Measurements from ENCODE around the gene MPG.

The MPG gene

DNA sequence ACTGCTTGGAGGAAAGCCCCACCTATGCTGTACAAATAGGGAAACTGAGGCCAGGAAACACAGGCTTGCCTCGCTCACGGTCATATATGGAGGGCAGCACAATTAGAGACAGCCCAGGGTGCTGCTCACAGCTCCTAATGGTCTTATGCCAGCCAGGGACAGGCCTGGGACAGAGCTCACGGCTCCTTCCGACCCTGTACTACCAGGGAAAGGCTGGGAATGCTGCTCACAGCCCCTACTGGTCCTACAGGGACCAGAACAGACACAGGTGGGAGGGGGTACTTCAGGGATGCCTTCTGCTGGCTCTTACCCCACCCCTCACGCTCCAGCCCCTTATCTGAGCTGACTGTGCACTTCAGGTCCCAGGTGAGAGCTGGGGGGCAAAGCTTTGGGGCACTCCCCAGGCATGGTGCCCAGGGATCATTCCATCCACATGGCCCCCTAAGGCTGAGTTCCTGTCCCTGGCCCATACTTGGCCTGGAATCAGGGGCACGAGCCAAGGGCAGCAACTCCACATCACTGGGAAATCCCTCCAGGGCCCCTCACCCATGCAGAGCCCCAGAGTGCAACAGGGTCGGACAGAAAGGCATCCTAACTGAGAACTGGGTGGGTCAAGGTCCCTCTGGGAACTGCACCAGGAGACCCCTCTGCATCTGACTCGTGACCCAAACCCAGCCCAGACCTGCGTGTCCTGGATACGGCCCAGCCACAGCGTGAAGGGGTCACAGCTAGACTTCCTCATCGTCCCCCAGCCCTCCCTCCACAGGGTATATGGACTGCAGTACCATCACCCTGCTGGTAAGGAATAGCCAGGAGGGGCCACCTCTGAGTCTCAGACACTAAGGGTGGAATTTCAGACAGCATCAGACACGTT lies 11.5 kb upstream of the MPG start:
- TF ChIP-seq GATA1 (IDR thresholded peaks at IDR 0.05; ENCODE audit: low read depth, low read length) (no peak), POLR2A (IDR thresholded peaks at IDR 0.05; ENCODE audit: low read length) (no peak)
- DNase-seq: no peak

DNA sequence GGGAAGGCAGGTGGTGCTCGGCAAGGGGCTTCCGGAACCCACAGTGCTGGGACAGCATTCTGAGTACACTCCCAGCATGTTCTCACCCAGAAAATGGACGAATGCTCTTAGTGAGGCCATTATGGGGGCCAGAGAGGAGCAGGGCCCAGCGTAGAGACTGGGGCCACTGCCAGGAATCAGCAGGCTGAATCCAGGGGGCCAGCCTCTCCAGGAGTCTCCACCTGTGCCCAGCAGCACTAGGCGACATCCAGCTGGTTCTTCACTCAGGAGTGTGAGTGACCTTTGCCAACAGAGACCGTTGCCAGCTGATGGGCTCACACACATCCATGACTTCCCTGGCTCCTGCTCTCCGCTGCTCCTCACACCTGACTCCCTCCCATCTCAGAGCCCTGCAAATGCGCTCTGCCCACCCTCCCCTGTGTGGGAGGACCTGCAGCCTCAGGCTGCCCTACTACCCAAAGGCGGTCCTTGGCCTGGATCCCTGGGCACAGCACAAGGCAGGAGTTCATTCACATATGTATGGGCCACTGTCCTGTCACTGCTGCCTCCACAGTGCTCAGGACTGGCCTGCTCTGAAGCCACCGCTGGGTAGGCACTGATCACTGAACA lies 10.7 kb upstream of the MPG start:
- TF ChIP-seq POLR2A (IDR thresholded peaks at IDR 0.05; ENCODE audit: low read length) (no peak), GATA1 (IDR thresholded peaks at IDR 0.05; ENCODE audit: low read depth, low read length) (no peak)
- DNase-seq: no peak

DNA sequence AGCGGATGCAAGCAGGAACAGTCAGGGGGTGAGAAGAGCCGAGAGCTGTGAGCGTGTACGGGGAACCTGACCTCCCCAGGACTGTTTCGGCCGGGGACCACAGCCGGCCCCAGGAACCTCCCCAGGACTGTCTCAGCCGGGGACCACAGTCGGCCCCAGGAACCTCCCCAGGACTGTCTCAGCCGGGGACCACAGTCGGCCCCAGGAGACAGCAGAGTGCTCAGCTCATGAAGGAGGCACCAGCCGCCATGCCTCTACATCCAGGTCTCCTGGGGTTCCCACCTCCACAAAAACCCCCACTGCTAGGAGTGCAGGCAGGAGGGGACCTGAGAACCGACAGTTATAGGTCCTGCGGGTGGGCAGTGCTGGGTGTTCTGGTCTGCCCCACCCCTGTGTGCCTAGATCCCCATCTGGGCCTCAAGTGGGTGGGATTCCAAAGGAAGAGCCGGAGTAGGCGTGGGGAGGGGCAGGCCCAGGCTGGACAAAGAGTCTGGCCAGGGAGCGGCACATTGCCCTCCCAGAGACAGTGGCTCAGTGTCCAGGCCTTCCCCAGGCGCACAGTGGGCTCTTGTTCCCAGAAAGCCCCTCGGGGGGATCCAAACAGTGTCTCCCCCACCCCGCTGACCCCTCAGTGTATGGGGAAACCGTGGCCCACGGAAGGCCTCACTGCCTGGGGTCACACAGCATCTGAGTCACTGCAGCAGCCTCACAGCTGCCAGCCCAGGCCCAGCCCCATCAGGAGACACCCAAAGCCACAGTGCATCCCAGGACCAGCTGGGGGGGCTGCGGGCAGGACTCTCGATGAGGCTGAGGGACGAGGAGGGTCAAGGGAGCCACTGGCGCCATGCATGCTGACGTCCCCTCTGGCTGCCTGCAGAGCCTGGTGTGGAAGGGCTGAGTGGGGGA lies 9.9 kb upstream of the MPG start:
- TF ChIP-seq GATA1 (IDR thresholded peaks at IDR 0.05; ENCODE audit: low read depth, low read length): no peak
- TF ChIP-seq POLR2A (IDR thresholded peaks at IDR 0.05; ENCODE audit: low read length): no peak
- DNase-seq: no peak

DNA sequence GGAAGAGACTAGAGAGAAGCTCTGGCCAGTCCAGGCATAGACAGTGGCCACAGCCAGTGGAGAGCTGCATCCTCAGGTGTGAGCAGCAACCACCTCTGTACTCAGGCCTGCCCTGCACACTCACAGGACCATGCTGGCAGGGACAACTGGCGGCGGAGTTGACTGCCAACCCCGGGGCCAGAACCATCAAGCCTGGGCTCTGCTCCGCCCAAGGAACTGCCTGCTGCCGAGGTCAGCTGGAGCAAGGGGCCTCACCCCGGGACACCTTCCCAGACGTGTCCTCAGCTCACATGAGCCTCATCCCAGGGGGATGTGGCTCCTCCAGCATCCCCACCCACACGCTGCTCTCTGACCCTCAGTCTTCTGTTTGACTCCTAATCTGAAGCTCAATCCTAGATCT lies 8.8 kb upstream of the MPG start:
- no peak for DNase-seq
- no peak for TF ChIP-seq GATA1 (IDR thresholded peaks at IDR 0.05; ENCODE audit: low read depth, low read length)
- no peak for TF ChIP-seq POLR2A (IDR thresholded peaks at IDR 0.05; ENCODE audit: low read length)

DNA sequence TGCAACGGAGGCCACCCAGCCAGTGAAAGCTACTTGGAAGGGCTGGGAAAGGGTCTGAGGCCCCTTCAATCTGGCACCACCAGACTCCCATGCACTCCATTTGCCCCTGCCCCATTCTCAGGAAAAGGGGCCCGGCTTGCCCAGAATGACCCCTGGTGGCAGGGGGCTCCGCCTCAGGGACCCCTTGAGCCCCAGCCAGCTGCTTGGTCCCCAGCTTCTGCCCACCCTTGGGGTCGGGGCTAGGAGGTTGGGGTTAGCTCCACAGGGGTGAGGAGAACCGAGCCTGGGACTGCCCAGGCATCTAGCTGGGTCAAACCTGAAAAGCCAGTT lies 6.8 kb upstream of the MPG start:
- no peak for DNase-seq
- TF ChIP-seq POLR2A (IDR thresholded peaks at IDR 0.05; ENCODE audit: low read length) (no peak), GATA1 (IDR thresholded peaks at IDR 0.05; ENCODE audit: low read depth, low read length) (no peak)

DNA sequence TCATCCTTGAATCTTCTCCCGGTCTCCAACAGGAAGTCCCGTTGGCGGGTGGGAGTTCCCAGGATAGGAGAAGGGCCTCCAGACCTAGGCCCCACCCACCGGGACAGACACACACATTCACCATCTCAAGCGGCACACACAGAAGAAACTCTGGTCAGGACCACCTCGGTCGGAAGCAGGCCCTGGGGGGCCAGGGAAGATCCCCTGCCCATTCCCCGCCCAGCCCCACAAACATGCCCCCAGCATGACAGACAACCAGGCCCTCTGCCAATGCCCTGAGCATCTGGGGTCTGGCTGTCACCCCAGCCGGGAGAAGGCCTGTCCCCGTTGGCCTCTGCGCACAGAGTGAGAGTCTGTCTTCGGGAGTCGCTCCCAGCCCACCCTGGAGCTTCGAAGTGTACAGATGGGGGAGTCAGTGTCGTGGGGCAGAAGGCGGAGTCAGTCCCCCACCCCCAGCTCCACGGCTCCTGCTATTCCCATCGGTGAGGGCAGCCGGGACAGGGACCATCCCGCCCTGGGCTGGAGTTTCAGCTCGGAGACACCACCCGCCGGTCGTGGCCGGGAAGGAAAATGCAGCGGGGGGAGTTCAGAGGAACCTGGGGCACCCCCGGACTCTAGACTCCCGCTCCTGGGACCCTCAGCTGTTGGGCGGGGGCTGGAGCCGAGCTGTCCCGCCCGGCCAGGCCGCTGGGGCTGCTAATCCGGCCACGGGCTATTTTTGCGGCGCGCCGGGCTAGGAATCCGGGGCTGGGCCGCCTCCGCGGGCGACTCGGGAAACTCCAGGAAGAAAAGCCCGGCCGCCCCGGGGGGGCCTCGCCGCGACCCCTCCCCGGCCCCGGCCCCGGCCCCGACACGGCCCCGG lies 6.3 kb upstream of the MPG start:
- DNase-seq: no peak

DNA sequence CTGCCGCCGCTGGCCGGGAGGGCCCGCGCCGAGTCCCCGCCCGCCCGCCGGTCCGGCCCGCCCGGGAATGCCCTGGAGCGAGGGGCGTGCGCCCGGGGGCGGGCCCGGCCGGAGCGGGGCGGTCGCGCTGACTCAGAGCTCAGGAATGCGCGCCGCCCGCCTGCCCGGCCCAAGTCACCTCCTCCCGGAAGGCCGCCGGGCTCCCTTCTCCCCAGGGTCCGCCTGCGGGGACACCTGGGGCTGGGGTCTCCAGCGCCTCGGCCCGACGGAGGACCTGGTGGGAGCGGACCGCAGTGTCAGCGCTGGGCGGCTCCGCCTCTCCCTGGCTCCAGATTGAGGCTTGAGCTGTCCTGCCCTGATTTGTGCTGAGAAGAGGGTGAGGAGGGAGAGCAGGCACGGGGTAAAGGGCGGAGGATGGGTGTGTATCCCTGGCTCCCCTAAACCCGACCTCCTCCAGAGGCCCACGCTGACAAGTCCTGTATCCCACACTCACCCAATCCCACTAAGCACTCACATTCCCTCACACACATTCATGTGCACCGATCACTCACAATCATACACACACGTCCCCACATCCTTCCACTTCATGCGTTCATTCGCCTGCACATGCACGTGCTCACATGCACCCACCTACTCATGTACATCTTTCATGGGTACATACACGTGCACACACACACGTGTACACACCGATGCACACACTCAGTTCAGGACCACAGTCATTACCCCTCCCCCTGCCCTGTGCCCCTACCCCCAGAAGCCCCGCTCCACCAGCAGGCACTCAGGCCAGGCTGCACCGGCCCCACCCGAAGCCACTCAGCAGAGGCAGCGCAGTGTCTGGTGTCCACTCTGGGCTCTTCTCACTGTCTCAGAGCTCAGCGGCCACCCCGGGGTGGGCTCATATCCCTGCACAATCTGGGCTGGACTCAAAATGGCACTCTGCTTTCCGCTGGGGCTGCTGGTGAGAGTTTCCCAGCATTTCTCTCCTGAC lies 5.2 kb upstream of the MPG start, which contains the start of gene RHBDF1:
RHBDF1 (minus strand) TSS at position 71 of the 988 bp plus-strand sequence. CDS start 7,616 bp downstream, outside the sequence.
- peak; percentile 35 to 74 for DNase-seq
- TF ChIP-seq POLR2A (IDR thresholded peaks at IDR 0.05; ENCODE audit: low read length) (no peak), GATA1 (IDR thresholded peaks at IDR 0.05; ENCODE audit: low read depth, low read length) (no peak)

More for the DNA sequence above, 6.3 kb upstream of the MPG start:
- no peak for TF ChIP-seq GATA1 (IDR thresholded peaks at IDR 0.05; ENCODE audit: low read depth, low read length)
- TF ChIP-seq POLR2A (IDR thresholded peaks at IDR 0.05; ENCODE audit: low read length): no peak

DNA sequence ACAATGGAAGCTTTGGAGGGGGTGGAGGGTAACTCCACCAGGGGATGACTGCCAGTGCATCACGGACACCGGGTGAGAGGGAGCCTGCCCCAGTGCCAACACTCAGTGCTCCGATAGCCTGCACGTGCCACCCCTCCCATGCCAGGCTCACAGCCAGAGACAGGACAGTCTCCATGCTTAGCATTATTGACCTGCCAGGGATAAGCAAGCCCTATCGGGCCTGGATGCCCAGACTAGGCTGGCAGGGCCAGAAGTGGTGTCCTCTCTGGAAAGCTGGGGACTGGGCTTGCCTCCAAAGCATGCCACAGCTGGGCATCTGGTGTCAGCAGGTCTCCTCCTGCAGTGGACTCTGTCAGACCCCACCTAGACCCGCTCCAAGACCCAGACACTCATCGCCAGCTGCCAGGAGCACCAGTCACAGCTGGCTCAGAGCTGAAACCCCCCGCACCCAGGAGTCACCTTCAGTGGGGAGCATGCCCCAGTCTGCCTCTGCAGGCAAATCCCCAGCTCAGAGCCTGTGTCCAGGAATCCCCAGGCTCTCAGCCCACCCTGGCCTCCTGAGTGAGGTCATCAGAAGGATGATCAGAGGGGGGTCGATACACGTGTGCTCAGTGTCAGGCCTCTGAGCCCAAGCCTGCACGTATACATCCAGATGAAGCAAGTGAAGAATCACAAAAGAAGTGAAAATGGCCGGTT lies 3.8 kb upstream of the MPG start:
- TF ChIP-seq POLR2A (IDR thresholded peaks at IDR 0.05; ENCODE audit: low read length) (no peak), GATA1 (IDR thresholded peaks at IDR 0.05; ENCODE audit: low read depth, low read length) (no peak)
- no peak for DNase-seq

DNA sequence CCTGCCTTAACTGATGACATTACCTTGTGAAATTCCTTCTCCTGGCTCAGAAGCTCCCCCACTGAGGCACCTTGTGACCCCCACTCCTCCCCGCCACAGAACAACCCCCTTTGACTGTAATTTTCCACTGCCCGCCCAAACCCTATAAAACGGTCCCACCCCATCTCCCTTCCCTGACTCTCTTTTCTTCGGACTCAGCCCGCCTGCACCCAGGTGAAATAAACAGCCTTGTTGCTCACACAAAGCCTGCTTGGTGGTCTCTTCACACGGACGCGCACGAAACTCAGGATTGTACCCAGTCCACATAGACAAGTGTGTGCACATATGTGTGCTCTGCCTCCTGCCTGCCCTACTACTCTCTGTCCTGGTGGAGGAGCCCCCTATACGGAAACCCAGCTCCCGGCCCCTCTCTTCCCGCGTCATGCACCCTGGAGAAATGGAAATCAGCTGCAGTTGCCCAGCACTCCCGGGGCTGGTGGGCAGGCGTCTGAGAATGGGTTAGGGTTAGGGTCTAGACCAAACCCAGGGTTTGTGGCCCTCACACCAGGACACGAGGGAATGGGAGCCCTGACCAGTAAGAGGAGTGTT lies 3.2 kb upstream of the MPG start:
- no peak for DNase-seq
- TF ChIP-seq GATA1 (IDR thresholded peaks at IDR 0.05; ENCODE audit: low read depth, low read length): no peak
- no peak for TF ChIP-seq POLR2A (IDR thresholded peaks at IDR 0.05; ENCODE audit: low read length)

DNA sequence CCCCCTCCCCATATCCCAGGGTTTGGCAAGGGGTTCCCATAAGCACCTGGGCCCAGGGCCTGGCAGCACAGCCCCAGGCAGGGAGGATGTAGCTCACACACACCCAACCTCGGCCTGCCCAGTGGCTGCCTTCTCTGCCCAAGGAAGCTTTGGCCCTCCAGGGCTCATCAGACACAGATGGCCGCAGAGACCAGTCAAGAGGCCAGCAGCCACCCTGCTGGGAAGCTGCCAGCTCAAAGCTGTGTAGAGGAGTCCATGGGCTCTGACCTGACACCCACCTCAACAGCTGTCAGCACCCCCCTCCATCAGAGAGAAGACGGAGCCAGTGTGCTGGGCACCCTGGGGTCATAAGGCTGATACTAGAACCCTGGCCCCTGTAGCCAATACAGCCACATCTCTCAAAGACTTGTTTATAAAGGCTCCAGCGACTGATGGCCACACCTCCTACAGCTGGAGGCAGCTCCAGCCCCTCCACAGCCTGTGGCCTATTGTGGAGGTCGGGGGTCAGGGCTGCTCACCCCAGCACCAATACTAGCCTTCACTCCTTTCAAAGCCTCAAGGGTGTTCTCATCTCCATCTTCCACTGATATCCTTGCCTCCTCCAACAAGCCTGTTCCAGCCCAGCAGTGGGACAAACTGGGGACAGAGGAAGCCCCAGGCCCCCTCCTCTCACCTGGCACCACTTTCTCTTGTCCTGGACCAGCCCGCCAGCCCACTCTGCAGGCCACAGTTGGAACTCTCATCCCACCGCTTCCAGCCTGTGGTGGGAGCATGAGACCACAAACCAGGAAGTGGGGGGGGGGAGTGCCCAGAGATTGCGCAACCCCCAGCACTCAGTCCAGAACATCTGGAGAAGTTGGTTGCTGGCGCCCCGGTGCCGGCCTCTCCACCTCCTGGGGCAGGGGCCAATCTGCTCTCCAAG lies 2.2 kb upstream of the MPG start:
- TF ChIP-seq GATA1 (IDR thresholded peaks at IDR 0.05; ENCODE audit: low read depth, low read length) (no peak), POLR2A (IDR thresholded peaks at IDR 0.05; ENCODE audit: low read length) (no peak)
- peak in 1 of 2 experiments; percentile 40 for DNase-seq

Data from erythroblast (primary cell).